ENCODE data around the gene SF3B3.

SF3B3 gene

GRCh38 chr16:70589998-70590471, 66.4 kb downstream of the SF3B3 start:
- no peak for DNase-seq (ENCODE audit: low read depth in 2 of 2)

- no peak for DNase-seq (ENCODE audit: low read depth in 2 of 2)
Measured at GRCh38 chr16:70590722-70591415, 67.3 kb downstream of the SF3B3 start.

- DNase-seq (ENCODE audit: low read depth in 2 of 2): no peak
Measured at GRCh38 chr16:70591615-70592014, 68.0 kb downstream of the SF3B3 start.

GRCh38 chr16:70592106-70592571, 68.5 kb downstream of the SF3B3 start:
- no peak for DNase-seq (ENCODE audit: low read depth in 2 of 2)

- DNase-seq (ENCODE audit: low read depth in 2 of 2): no peak
Measured at GRCh38 chr16:70593544-70593943, 69.9 kb downstream of the SF3B3 start.

- DNase-seq (ENCODE audit: low read depth in 2 of 2): no peak
Measured at GRCh38 chr16:70594569-70594968, 71.0 kb downstream of the SF3B3 start.

- DNase-seq (ENCODE audit: low read depth in 2 of 2): no peak
Measured at GRCh38 chr16:70597135-70597835, 73.7 kb downstream of the SF3B3 start.

- DNase-seq (ENCODE audit: low read depth in 2 of 2): no peak
Measured at GRCh38 chr16:70598937-70599503, 75.4 kb downstream of the SF3B3 start.

- DNase-seq (ENCODE audit: low read depth in 2 of 2): no peak
Measured at GRCh38 chr16:70600730-70601129, 77.1 kb downstream of the SF3B3 start.

GRCh38 chr16:70601576-70602575, 78.3 kb downstream of the SF3B3 start:
- DNase-seq (ENCODE audit: low read depth in 2 of 2): no peak

- DNase-seq (ENCODE audit: low read depth in 2 of 2): no peak
Measured at GRCh38 chr16:70602831-70603230, 79.2 kb downstream of the SF3B3 start.

- no peak for DNase-seq (ENCODE audit: low read depth in 2 of 2)
Measured at GRCh38 chr16:70604407-70605282, 81.0 kb downstream of the SF3B3 start.

- DNase-seq (ENCODE audit: low read depth in 2 of 2): no peak
Measured at GRCh38 chr16:70605283-70605657, 81.7 kb downstream of the SF3B3 start.

GRCh38 chr16:70608521-70608920, 84.9 kb downstream of the SF3B3 start:
- no peak for DNase-seq (ENCODE audit: low read depth in 2 of 2)

- DNase-seq (ENCODE audit: low read depth in 2 of 2): no peak
Measured at GRCh38 chr16:70610273-70611223, 86.9 kb downstream of the SF3B3 start.

GRCh38 chr16:70611224-70611598, 87.6 kb downstream of the SF3B3 start:
- DNase-seq (ENCODE audit: low read depth in 2 of 2): no peak

- no peak for DNase-seq (ENCODE audit: low read depth in 2 of 2)
Measured at GRCh38 chr16:70611785-70612303, 88.2 kb downstream of the SF3B3 start.

- no peak for DNase-seq (ENCODE audit: low read depth in 2 of 2)
Measured at GRCh38 chr16:70612931-70613330, 89.3 kb downstream of the SF3B3 start.

GRCh38 chr16:70614208-70614951, 90.8 kb downstream of the SF3B3 start:
- DNase-seq (ENCODE audit: low read depth in 2 of 2): no peak

Data from stimulated activated CD4-positive, alpha-beta T cell treated with anti-CD3 and anti-CD28 coated beads, Interleukin-15, amount 100 ng/mL, for 48 hours (primary cell).